Stimulated activated CD4-positive, alpha-beta T cell treated with anti-CD3 and anti-CD28 coated beads, Interleukin-4, amount 100 ng/mL, for 24 hours (primary cell): Measurements from ENCODE around the gene LCTL.
"Not testable (repeated sequence)": the region's sequence is repeated elsewhere in the genome, so short reads cannot be mapped to it uniquely, and the experiment has no call there.

Source experiments
- DNase-seq: peaks from one replicate; pipeline ENCODE4 v3.0.0-alpha.2; 2020

Gene LCTL

GRCh38 chr15:66564136-66565041 lies 1.4 kb downstream of the LCTL start:
- no peak for DNase-seq

GRCh38 chr15:66563566-66564110 lies 2.2 kb downstream of the LCTL start:
- DNase-seq, result no peak

GRCh38 chr15:66563126-66563525 lies 2.7 kb downstream of the LCTL start:
- no peak for DNase-seq

GRCh38 chr15:66560856-66561525 lies 4.8 kb downstream of the LCTL start:
- no peak for DNase-seq

GRCh38 chr15:66558271-66558670 lies 7.5 kb downstream of the LCTL start:
- DNase-seq, result no peak

- DNase-seq, result no peak
These were observed 10.1 kb downstream of the LCTL start for GRCh38 chr15:66555685-66556084.

- no peak for DNase-seq
These were observed 20.5 kb downstream of the LCTL start for GRCh38 chr15:66545255-66545654.

GRCh38 chr15:66542896-66543295 lies 22.9 kb downstream of the LCTL start:
- no peak for DNase-seq

GRCh38 chr15:66535056-66535455 lies 30.7 kb downstream of the LCTL start:
- no peak for DNase-seq

GRCh38 chr15:66524838-66525237 lies 41.0 kb downstream of the LCTL start:
- DNase-seq, result no peak

- no peak for DNase-seq
These were observed 41.9 kb downstream of the LCTL start for GRCh38 chr15:66523926-66524325.

GRCh38 chr15:66515901-66516322 lies 49.9 kb downstream of the LCTL start:
- no peak for DNase-seq

GRCh38 chr15:66514586-66514985 lies 51.2 kb downstream of the LCTL start:
- DNase-seq, result no peak

- no peak for DNase-seq
These were observed 57.4 kb downstream of the LCTL start for GRCh38 chr15:66508293-66508883.

GRCh38 chr15:66505818-66506217 lies 60.0 kb downstream of the LCTL start:
- no peak for DNase-seq

- DNase-seq, result no peak
These were observed 60.4 kb downstream of the LCTL start for GRCh38 chr15:66505430-66505811.

GRCh38 chr15:66504563-66505429 lies 61.0 kb downstream of the LCTL start, which contains the start of the genes RPL4 and ZWILCH:
Gene RPL4, minus strand, starts transcription at chr15:66504855. Its CDS starts 65 bp downstream, at chr15:66504790.
Gene ZWILCH, plus strand, starts transcription at chr15:66505326. Its CDS starts 13 bp downstream, at chr15:66505339.
- peak; percentile 84 for DNase-seq

GRCh38 chr15:66503780-66504562 lies 61.8 kb downstream of the LCTL start:
- DNase-seq, result no peak

- DNase-seq, result not testable (repeated sequence)
These were observed 62.7 kb downstream of the LCTL start for GRCh38 chr15:66503041-66503648.

GRCh38 chr15:66502491-66502890 lies 63.3 kb downstream of the LCTL start:
- no peak for DNase-seq

GRCh38 chr15:66500346-66500745 lies 65.5 kb downstream of the LCTL start:
- not testable (repeated sequence) for DNase-seq
